ENCODE results near the gene KCNG2.

The KCNG2 gene

DNA sequence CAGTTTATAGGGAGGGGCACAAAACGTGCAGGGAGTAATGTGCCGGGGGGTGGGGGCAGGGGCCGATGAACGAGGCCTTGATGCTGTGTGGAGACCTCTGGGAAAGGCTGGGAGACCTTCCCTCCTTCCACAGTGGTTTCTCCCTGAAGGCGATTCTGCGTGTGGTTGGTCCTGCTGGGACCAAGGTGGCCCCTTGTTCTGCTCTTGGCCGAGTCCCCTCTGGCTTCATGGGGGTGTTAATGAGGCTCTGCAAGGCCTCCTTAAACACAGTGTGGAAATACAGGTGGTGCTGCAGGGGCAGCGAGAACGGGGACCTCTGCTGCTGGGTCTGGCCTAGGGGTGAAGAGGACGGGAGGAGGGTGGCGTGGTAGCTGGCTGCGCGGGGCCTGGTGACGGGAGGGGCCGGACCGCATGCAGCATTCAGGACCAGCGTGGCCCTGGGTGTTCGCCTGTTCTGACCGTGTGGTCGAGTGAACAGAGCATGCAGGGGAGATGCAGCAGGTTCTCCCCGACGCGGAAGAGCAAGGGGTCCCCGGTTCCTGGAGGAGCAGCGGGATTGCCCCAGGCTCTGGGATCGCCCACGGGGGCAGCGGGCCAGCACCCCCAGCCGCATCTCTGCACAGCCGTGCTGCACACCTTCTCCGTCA, 42.1 kb upstream of the KCNG2 start:
- Histone ChIP-seq H3K36me3 (ENCODE audit: control insufficient read depth in 1 of 2, insufficient read depth in 2 of 2, low read length in 2 of 2) (peaks cover 16 to 36% of the 10 kb centered on the region in 2 donors), H3K4me1 (ENCODE audit: control insufficient read depth in 1 of 2, insufficient read depth in 2 of 2, low read length in 2 of 2) (no peaks in the 10 kb centered on the region), H3K9me3 (ENCODE audit: control insufficient read depth in 1 of 2, low read length in 2 of 2) (peaks cover 0 to 9% of the 10 kb centered on the region in 2 donors), H3K27ac (ENCODE audit: low read length) (no peak overlapping the region), H3K4me3 (ENCODE audit: low read depth in 1 of 2, low read length in 2 of 2) (no peak overlapping the region), H3K27me3 (ENCODE audit: low read depth, low read length) (no peaks in the 10 kb centered on the region)

DNA sequence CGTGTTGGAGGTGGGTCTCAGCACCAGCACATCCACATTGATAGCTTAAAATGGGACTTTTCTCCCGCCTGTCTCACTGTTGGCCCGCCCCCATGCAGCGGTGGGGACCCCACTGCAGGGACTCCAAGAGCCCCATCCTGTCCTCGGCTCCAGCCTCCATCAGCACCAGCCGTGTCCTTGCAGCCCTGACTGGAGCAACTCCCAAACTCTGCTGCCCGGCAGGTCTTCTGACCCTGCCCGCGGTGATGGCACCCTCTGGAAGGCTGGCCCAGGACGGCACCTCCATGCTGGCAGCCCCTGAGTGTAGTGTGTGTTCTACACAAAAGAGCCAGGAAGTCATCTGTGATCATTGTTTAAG, 41.6 kb upstream of the KCNG2 start:
- no peak overlapping the region for H3K27ac ChIP-seq (ENCODE audit: low read length)
- no peaks in the 10 kb centered on the region for H3K27me3 ChIP-seq (ENCODE audit: low read depth, low read length)
- H3K4me3 ChIP-seq (ENCODE audit: low read depth in 1 of 2, low read length in 2 of 2), result no peak overlapping the region
- H3K36me3 ChIP-seq (ENCODE audit: control insufficient read depth in 1 of 2, insufficient read depth in 2 of 2, low read length in 2 of 2), result peaks cover 16 to 36% of the 10 kb centered on the region in 2 donors
- H3K4me1 ChIP-seq (ENCODE audit: control insufficient read depth in 1 of 2, insufficient read depth in 2 of 2, low read length in 2 of 2), result no peaks in the 10 kb centered on the region
- peaks cover 0 to 9% of the 10 kb centered on the region in 2 donors for H3K9me3 ChIP-seq (ENCODE audit: control insufficient read depth in 1 of 2, low read length in 2 of 2)

DNA sequence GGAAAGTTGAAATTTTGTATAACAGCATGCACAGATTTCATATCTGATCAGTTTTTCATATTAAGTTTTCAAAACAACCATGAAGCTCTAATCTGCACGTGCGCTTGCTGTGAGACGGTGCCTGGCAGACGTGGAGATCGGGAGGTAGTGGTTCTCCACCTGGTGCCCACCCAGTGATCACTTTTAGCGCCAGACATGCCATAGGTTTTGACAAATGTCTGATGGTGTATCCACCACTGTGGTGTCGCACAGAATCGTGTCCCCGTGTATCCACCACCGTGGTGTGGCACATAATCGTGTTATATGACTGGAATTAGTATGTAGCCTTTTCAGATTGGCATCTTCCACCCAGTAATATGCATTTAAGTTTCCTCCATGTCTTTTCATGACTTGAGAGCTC, 40.9 kb upstream of the KCNG2 start:
- Histone ChIP-seq H3K4me1 (ENCODE audit: control insufficient read depth in 1 of 2, insufficient read depth in 2 of 2, low read length in 2 of 2) (no peaks in the 10 kb centered on the region), H3K4me3 (ENCODE audit: low read depth in 1 of 2, low read length in 2 of 2) (no peak overlapping the region), H3K27me3 (ENCODE audit: low read depth, low read length) (no peaks in the 10 kb centered on the region), H3K9me3 (ENCODE audit: control insufficient read depth in 1 of 2, low read length in 2 of 2) (peaks cover 0 to 9% of the 10 kb centered on the region in 2 donors), H3K36me3 (ENCODE audit: control insufficient read depth in 1 of 2, insufficient read depth in 2 of 2, low read length in 2 of 2) (peaks cover 16 to 33% of the 10 kb centered on the region in 2 donors), H3K27ac (ENCODE audit: low read length) (no peak overlapping the region)

DNA sequence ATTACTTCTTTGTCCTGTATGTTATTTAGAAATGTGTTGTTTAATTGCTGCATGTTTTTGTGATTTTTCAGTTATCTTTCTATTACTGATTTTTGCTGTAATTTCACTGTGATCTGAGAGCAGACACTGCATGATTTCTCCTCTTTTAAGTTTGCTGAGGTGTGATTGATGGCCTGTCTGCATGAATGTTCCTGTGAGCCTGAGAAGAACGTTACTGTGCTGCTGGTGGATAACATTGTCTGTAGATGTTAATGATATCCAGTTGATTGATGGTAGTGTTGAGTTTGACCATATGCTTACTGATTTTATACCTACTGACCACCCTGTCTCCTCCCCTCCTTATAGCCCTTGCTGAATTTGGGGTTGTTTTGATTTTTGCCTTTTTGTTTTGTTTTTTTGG, 37.4 kb upstream of the KCNG2 start:
- Histone ChIP-seq H3K27ac (ENCODE audit: low read length) (no peak overlapping the region), H3K36me3 (ENCODE audit: control insufficient read depth in 1 of 2, insufficient read depth in 2 of 2, low read length in 2 of 2) (peaks cover 2 to 10% of the 10 kb centered on the region in 2 donors), H3K9me3 (ENCODE audit: control insufficient read depth in 1 of 2, low read length in 2 of 2) (peaks cover 0 to 9% of the 10 kb centered on the region in 2 donors), H3K27me3 (ENCODE audit: low read depth, low read length) (no peaks in the 10 kb centered on the region), H3K4me1 (ENCODE audit: control insufficient read depth in 1 of 2, insufficient read depth in 2 of 2, low read length in 2 of 2) (no peaks in the 10 kb centered on the region), H3K4me3 (ENCODE audit: low read depth in 1 of 2, low read length in 2 of 2) (no peak overlapping the region)

DNA sequence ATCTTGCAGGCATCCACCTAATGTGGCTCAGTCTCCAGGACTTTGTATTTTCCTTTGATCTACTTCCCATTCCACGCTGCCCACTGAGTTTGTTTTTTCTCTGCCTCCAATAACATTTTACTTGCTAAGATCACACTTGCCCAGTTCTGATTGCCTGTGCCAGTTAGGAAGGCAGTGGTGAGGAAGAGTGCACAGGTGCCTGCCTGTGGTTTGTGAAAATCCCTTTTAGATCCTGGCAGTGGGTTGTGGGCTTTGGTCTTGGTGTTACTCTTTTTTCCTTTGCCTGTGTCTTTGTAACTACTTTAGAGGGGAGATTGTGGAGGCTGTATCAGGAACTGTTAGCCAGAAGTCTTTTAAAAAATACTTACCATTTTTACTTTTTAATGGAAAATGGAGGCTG, 36.9 kb upstream of the KCNG2 start:
- H3K4me1 ChIP-seq (ENCODE audit: control insufficient read depth in 1 of 2, insufficient read depth in 2 of 2, low read length in 2 of 2), result no peaks in the 10 kb centered on the region
- H3K36me3 ChIP-seq (ENCODE audit: control insufficient read depth in 1 of 2, insufficient read depth in 2 of 2, low read length in 2 of 2), result peaks cover 0 to 4% of the 10 kb centered on the region in 2 donors
- no peaks in the 10 kb centered on the region for H3K27me3 ChIP-seq (ENCODE audit: low read depth, low read length)
- H3K27ac ChIP-seq (ENCODE audit: low read length), result no peak overlapping the region
- peaks cover 0 to 9% of the 10 kb centered on the region in 2 donors for H3K9me3 ChIP-seq (ENCODE audit: control insufficient read depth in 1 of 2, low read length in 2 of 2)
- H3K4me3 ChIP-seq (ENCODE audit: low read depth in 1 of 2, low read length in 2 of 2), result no peak overlapping the region

DNA sequence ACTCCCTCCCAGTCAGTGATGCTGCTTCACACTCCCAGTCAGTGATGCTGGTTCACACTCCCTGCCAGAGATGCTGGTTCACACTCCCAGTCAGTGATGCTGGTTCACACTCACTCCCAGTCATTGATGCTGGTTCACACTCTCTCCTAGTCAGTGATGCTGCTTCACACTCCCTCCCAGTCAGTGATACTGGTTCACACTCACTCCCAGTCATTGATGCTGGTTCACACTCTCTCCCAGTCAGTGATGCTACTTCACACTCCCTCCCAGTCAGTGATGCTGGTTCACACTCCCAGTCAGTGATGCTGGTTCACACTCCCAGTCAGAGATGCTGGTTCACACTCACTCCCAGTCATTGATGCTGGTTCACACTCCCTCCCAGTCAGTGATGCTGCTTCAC, 34.3 kb upstream of the KCNG2 start:
- no peak overlapping the region for H3K4me3 ChIP-seq (ENCODE audit: low read depth in 1 of 2, low read length in 2 of 2)
- peaks cover 0 to 8% of the 10 kb centered on the region in 2 donors for H3K9me3 ChIP-seq (ENCODE audit: control insufficient read depth in 1 of 2, low read length in 2 of 2)
- H3K27ac ChIP-seq (ENCODE audit: low read length), result no peak overlapping the region
- no peaks in the 10 kb centered on the region for H3K36me3 ChIP-seq (ENCODE audit: control insufficient read depth in 1 of 2, insufficient read depth in 2 of 2, low read length in 2 of 2)
- H3K27me3 ChIP-seq (ENCODE audit: low read depth, low read length), result no peaks in the 10 kb centered on the region
- H3K4me1 ChIP-seq (ENCODE audit: control insufficient read depth in 1 of 2, insufficient read depth in 2 of 2, low read length in 2 of 2), result no peaks in the 10 kb centered on the region

DNA sequence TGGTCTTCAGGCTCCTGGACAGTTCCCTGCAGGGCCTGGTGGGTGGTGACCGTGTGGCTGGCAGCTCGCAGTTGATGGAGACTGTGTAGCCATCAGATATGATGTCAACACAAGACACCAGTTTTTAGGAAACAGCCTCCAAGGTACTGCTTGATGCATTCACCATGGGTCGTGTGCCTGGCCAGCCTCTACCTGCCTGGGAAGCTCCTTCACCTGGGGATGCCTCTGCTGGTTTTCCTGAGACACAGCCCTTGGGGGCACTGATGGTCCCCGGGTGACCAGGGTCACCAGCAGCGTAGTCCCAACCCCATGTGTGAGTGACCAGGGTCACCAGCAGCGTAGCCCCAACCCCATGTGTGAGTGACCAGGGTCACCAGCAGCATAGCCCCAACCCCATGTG, 33.6 kb upstream of the KCNG2 start:
- no peaks in the 10 kb centered on the region for H3K4me1 ChIP-seq (ENCODE audit: control insufficient read depth in 1 of 2, insufficient read depth in 2 of 2, low read length in 2 of 2)
- no peak overlapping the region for H3K27ac ChIP-seq (ENCODE audit: low read length)
- H3K9me3 ChIP-seq (ENCODE audit: control insufficient read depth in 1 of 2, low read length in 2 of 2), result peaks cover 0 to 9% of the 10 kb centered on the region in 2 donors
- no peaks in the 10 kb centered on the region for H3K36me3 ChIP-seq (ENCODE audit: control insufficient read depth in 1 of 2, insufficient read depth in 2 of 2, low read length in 2 of 2)
- no peaks in the 10 kb centered on the region for H3K27me3 ChIP-seq (ENCODE audit: low read depth, low read length)
- no peak overlapping the region for H3K4me3 ChIP-seq (ENCODE audit: low read depth in 1 of 2, low read length in 2 of 2)

DNA sequence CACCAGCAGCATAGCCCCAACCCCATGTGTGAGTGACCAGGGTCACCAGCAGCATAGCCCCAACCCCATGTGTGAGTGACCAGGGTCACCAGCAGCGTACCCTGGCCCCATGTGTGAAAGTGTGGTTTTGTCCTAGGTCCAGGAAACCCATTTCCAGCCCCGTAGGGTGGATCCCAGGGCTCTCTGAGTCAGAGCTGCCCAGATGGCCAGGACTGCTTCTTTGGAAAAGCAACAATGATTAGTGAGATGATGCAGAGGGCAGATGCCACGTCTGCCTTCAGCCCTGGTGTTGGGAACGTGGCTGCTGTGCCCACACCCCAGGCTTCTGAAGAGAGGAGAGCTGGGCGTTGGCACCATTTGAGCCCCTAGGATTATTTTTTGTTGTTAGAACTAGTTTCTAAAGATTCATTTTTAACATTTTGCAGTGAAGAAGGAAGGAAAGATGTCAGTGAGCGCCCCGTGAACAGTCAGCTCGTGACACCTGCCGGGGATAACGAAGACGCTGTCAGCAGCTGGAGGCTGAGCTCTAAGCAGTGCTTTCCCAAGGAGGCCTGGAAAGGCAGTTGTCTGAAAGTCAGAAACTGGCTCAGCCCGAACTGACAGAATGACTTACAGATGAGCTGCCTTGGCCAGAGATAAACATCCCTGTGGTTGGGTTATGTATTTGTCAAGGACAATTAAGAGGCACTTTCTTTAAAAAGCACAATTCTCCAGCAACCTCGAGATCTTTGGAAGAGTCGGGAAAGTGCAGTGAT, 32.1 kb upstream of the KCNG2 start:
- no peak overlapping the region for H3K27ac ChIP-seq (ENCODE audit: low read length)
- H3K4me3 ChIP-seq (ENCODE audit: low read depth in 1 of 2, low read length in 2 of 2), result no peak overlapping the region
- no peaks in the 10 kb centered on the region for H3K36me3 ChIP-seq (ENCODE audit: control insufficient read depth in 1 of 2, insufficient read depth in 2 of 2, low read length in 2 of 2)
- H3K27me3 ChIP-seq (ENCODE audit: low read depth, low read length), result no peaks in the 10 kb centered on the region
- peaks cover 0 to 9% of the 10 kb centered on the region in 2 donors for H3K9me3 ChIP-seq (ENCODE audit: control insufficient read depth in 1 of 2, low read length in 2 of 2)
- H3K4me1 ChIP-seq (ENCODE audit: control insufficient read depth in 1 of 2, insufficient read depth in 2 of 2, low read length in 2 of 2), result no peaks in the 10 kb centered on the region

DNA sequence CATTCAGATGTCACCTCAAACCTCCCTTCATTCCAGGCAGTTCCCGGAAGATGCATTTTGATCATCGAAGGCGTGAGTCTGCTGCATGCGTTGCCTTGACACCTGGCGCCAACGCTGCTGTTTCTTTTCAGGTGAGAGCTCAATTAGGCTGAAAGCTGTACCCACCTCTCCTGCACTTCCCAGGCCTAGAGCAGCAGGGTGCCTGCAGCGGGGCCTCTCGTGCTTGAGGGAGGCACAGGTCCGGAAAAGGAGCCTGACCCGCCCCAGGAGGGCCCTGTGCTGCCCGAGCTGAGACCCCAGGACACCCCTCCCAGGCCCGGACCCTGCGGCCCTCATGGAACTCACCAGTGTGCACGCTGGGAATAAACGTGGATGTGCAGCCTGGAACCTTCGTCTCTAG, 31.4 kb upstream of the KCNG2 start:
- Histone ChIP-seq H3K27me3 (ENCODE audit: low read depth, low read length) (no peaks in the 10 kb centered on the region), H3K4me1 (ENCODE audit: control insufficient read depth in 1 of 2, insufficient read depth in 2 of 2, low read length in 2 of 2) (no peaks in the 10 kb centered on the region), H3K4me3 (ENCODE audit: low read depth in 1 of 2, low read length in 2 of 2) (no peak overlapping the region), H3K36me3 (ENCODE audit: control insufficient read depth in 1 of 2, insufficient read depth in 2 of 2, low read length in 2 of 2) (no peaks in the 10 kb centered on the region), H3K27ac (ENCODE audit: low read length) (no peak overlapping the region), H3K9me3 (ENCODE audit: control insufficient read depth in 1 of 2, low read length in 2 of 2) (peaks cover 0 to 9% of the 10 kb centered on the region in 2 donors)

DNA sequence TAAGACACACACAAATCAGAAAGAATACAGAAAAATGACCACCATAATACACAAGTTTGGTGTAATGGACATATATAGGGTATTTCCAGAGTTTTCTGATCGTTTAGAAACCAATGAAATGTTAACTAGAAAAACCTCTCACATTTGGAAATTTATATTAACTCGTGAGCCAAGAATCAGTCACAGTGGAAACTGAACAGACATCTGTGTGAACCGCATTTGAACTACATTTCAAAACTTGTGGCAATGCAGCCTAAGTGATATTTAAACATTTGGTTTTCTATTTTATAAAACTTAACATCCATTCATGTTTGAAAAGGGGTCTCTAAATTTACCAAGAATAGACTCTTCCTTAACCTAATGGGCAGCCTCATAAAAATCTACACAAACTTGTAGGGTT, 29.0 kb upstream of the KCNG2 start:
- peaks cover 0 to 9% of the 10 kb centered on the region in 2 donors for H3K9me3 ChIP-seq (ENCODE audit: control insufficient read depth in 1 of 2, low read length in 2 of 2)
- no peaks in the 10 kb centered on the region for H3K36me3 ChIP-seq (ENCODE audit: control insufficient read depth in 1 of 2, insufficient read depth in 2 of 2, low read length in 2 of 2)
- H3K27ac ChIP-seq (ENCODE audit: low read length), result no peak overlapping the region
- no peak overlapping the region for H3K4me3 ChIP-seq (ENCODE audit: low read depth in 1 of 2, low read length in 2 of 2)
- H3K4me1 ChIP-seq (ENCODE audit: control insufficient read depth in 1 of 2, insufficient read depth in 2 of 2, low read length in 2 of 2), result no peaks in the 10 kb centered on the region
- no peaks in the 10 kb centered on the region for H3K27me3 ChIP-seq (ENCODE audit: low read depth, low read length)

DNA sequence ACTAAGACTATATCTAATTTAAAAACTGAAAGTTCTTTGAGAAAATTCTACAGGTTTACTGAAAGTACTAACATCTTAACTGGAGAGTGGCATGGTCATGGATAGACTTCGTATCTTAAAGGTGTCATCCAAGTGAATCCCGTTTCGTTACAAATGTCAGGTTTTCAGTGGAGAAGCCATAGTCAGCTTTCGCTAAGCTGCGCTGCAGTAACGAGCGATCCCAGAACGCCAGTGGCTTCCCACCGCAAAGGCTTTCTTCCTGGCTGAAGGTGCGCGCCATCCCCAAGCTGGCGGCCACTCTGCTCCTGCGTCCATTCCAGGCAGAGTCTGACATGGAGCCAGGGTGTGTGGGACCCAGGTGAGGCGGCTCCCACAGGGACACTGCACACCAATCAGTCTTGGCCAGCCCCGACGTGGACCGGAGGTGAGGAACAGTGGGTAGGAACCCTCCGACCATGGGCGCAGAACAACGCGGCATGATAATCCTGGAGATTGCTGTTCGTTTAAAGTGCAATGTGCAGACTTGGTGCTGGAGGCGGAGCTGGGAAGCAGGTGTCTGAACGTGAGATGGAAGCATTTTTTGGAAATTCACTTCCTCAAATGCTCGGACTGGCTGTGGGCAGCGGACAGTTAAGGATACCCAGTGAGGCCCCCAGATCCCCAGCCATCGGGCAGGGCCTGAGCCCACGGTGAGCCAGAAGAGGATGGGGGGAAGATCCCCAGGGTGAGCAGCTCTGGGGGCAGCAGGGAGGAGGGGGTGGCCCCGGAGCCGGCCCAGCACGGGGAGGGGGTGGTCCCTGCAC, 27.8 kb upstream of the KCNG2 start:
- H3K4me3 ChIP-seq (ENCODE audit: low read depth in 1 of 2, low read length in 2 of 2), result no peak overlapping the region
- H3K9me3 ChIP-seq (ENCODE audit: control insufficient read depth in 1 of 2, low read length in 2 of 2), result peaks cover 0 to 9% of the 10 kb centered on the region in 2 donors
- no peaks in the 10 kb centered on the region for H3K36me3 ChIP-seq (ENCODE audit: control insufficient read depth in 1 of 2, insufficient read depth in 2 of 2, low read length in 2 of 2)
- H3K27me3 ChIP-seq (ENCODE audit: low read depth, low read length), result no peaks in the 10 kb centered on the region
- H3K27ac ChIP-seq (ENCODE audit: low read length), result no peak overlapping the region
- no peaks in the 10 kb centered on the region for H3K4me1 ChIP-seq (ENCODE audit: control insufficient read depth in 1 of 2, insufficient read depth in 2 of 2, low read length in 2 of 2)

Data from muscle layer of duodenum (tissue), 2 donors.